PC-9 (cell line): ENCODE measurements around the gene RPS2. TPM values are rescaled to one million over a fixed set of nuclear protein-coding genes. Genes with fewer than 3 reads are reported as not detected.

Experiments used
- BruUV-seq: library from RNA; stranded (reverse); fragments of 400-500 nt; replicated peaks from 2 replicates; lab custom pipeline; 2021; lab: Mats Ljungman, UMichigan
- CTCF ChIA-PET: fragments of 300-600 bp; sonication (Branson Sonifier 250); formaldehyde crosslinking; loops from one replicate; lab custom pipeline; 2022; ENCODE audit warnings: antibody characterized with exemption; lab: Charles Lee
- POLR2A ChIA-PET: fragments of 300-600 bp; sonication (Branson Sonifier 250); formaldehyde crosslinking; loops from one replicate; lab custom pipeline; 2022; ENCODE audit warnings: antibody characterized with exemption; ENCODE audit not compliant: unreplicated experiment; lab: Charles Lee
- DNase-seq, 2 experiments: peaks; one replicate each; pipeline versions ENCODE4 v3.0.0 to v3.0.0-alpha.2; 2015 to 2022; ENCODE audit warnings: mixed read lengths in 1 of 2
- H2AFZ ChIP-seq: fragments of 200-600 bp; sonication (generic); 2 replicates; pipeline ENCODE4 v1.8.1; 2017; ENCODE audit warnings: antibody characterized with exemption
- H3F3A ChIP-seq: fragments of 200-600 bp; sonication (generic); 2 replicates; pipeline ENCODE4 v1.8.1; 2017; ENCODE audit warnings: antibody characterized with exemption, mild to moderate bottlenecking, low read depth; ENCODE audit not compliant: insufficient read depth
- H3K27ac ChIP-seq: fragments of 200-600 bp; sonication (generic); 2 replicates; pipeline ENCODE4 v1.6.1; 2016; ENCODE audit warnings: mixed run types
- H3K27me3 ChIP-seq: fragments of 200-600 bp; sonication (generic); 2 replicates; pipeline ENCODE4 v1.6.1; 2016; ENCODE audit warnings: low read depth, mixed run types; ENCODE audit not compliant: insufficient read depth
- H3K36me3 ChIP-seq: fragments of 200-600 bp; sonication (generic); 2 replicates; pipeline ENCODE4 v1.6.1; 2016; ENCODE audit warnings: low read depth, mixed run types
- H3K4me1 ChIP-seq: fragments of 200-600 bp; sonication (generic); replicated peaks from 2 replicates; pipeline ENCODE4 v1.6.1; 2016; ENCODE audit warnings: mixed run types; ENCODE audit not compliant: insufficient read depth
- H3K4me2 ChIP-seq: fragments of 200-600 bp; sonication (generic); 2 replicates; pipeline ENCODE4 v1.6.1; 2017; ENCODE audit warnings: mixed run types
- H3K4me3 ChIP-seq: fragments of 200-600 bp; sonication (generic); 2 replicates; pipeline ENCODE4 v1.6.1; 2016; ENCODE audit warnings: mixed run types
- H3K79me2 ChIP-seq: fragments of 200-600 bp; sonication (generic); 2 replicates; pipeline ENCODE4 v1.6.1; 2017; ENCODE audit warnings: low read depth, mixed run types
- H3K9me2 ChIP-seq: fragments of 200-600 bp; sonication (generic); 2 replicates; pipeline ENCODE4 v1.8.1; 2017; ENCODE audit warnings: mild to moderate bottlenecking; ENCODE audit not compliant: insufficient read depth
- H3K9me3 ChIP-seq: fragments of 200-600 bp; sonication (generic); 2 replicates; pipeline ENCODE4 v1.8.1; 2016; ENCODE audit warnings: low read depth; ENCODE audit not compliant: insufficient read depth
- H4K20me1 ChIP-seq: fragments of 200-600 bp; sonication (generic); 2 replicates; pipeline ENCODE4 v1.8.1; 2017; ENCODE audit not compliant: insufficient read depth
- EZH2 ChIP-seq: fragments of 200-600 bp; sonication (generic); IDR thresholded peaks from 2 replicates; pipeline ENCODE4 v1.8.0; 2017; ENCODE audit warnings: antibody characterized with exemption, low read depth
- intact Hi-C: fragments of 100-400 bp; cut with micrococcal nuclease; formaldehyde crosslinking; loops from one replicate; pipeline ENCODE4 v1.10.0; 2022; ENCODE audit not compliant: unreplicated experiment
- total RNA-seq: library from RNA; stranded (reverse); gene quantifications from 2 replicates; pipeline ENCODE4 v1.2.3, GENCODE V29; 2021
- TF ChIP-seq, protein P1 (sequence below): fragments of 200-600 bp; sonication (generic); conservative IDR thresholded peaks from 2 replicates; pipeline ENCODE4 v1.6.1; 2017; ENCODE audit warnings: mixed run types, antibody characterized with exemption, mild to moderate bottlenecking, moderate library complexity

RPS2 gene
- total RNA-seq, 1 experiment from 2014 or later, result 3,808 TPM

DNA sequence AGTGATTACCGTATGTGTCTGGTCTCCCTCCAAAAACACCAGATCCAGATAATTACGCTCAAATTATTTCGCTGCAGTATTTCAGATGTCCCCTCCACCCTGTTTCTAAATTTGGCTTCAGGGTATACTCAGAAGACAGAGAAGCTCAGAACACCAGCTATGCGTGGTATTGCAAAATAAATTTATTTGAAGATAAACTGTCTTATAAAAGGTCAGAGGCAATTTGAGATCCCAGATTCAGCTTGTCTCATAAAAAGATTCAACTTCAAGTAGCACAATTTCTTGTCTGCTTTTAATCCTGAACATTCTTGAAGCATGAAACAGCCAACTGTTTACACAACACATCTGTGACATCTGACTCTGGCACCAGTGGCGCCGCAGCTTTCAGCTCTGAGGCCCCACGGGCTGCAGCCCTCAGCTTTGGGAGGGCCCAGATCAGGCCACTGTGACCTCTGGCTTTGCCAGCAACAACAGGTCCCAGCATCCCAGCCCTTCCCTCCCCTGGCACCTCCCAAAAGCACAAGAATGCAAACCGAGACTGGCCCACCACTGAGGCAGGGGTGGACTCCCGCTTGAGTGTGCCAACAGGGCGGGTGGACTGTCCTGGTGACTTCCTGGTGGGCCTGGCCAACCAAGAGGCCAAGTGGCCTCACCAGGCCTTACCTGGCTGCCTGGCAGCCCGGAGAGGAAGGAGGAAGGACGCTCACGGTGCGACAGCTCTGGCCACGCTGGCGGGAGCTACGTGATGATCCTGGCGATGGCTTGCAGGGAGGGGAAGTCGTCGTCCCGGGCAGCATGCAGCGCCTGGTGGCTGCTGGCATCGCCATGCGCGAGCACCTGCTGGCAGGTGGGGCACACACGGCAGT is 33.1 kb upstream of the RPS2 start:
- Histone ChIP-seq H3K27me3 (no peaks in the 10 kb centered on the region), H3K79me2 (no peaks in the 10 kb centered on the region), H2AFZ (no peak overlapping the region), H3K4me1 (peaks cover 20% of the 10 kb centered on the region), H3K4me3 (no peak overlapping the region), H3K9me2 (no peaks in the 10 kb centered on the region), H3F3A (peaks cover 38% of the 10 kb centered on the region), H3K27ac (no peak overlapping the region), H3K9me3 (no peaks in the 10 kb centered on the region), H4K20me1 (peaks cover 3% of the 10 kb centered on the region; the same call in 1 of the 2 replicates), H3K36me3 (no peaks in the 10 kb centered on the region), H3K4me2 (no peak overlapping the region)
- ChIA-PET CTCF (no interaction called here), POLR2A (interaction anchor here (0.6 kb wide), 1 partner anchor 218 kb away, joined by 4 read pairs; no protein-coding TSS in a partner anchor)
- DNase-seq, result no peak
- BruUV-seq, result TSS peak; percentile 18
- intact Hi-C loops, result no loop called here
- no peak for TF ChIP-seq EZH2
- TF ChIP-seq, protein P1, sequence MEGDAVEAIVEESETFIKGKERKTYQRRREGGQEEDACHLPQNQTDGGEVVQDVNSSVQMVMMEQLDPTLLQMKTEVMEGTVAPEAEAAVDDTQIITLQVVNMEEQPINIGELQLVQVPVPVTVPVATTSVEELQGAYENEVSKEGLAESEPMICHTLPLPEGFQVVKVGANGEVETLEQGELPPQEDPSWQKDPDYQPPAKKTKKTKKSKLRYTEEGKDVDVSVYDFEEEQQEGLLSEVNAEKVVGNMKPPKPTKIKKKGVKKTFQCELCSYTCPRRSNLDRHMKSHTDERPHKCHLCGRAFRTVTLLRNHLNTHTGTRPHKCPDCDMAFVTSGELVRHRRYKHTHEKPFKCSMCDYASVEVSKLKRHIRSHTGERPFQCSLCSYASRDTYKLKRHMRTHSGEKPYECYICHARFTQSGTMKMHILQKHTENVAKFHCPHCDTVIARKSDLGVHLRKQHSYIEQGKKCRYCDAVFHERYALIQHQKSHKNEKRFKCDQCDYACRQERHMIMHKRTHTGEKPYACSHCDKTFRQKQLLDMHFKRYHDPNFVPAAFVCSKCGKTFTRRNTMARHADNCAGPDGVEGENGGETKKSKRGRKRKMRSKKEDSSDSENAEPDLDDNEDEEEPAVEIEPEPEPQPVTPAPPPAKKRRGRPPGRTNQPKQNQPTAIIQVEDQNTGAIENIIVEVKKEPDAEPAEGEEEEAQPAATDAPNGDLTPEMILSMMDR, result no peak

DNA sequence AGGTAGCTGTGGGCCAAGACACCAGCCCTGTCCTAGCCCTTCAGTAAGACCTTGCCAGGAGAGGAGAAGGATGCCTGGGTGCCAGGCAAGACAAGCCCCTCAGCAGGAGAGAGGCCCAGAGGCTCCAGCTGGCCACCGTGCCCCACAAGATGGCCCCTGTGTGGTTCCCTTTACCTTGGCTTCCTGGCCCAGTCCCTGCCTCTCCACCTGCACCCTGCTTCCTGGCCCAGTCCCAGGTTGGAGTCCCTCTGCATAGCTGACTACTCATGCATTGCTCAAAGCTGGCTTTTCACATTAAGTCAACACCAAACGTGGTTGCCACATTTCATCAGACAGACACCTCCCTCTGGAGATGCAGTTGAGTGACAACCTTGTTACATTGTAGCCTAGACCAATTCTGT is 29.1 kb upstream of the RPS2 start:
- Histone ChIP-seq H3K9me2 (no peaks in the 10 kb centered on the region), H3K4me3 (no peak overlapping the region), H3K9me3 (no peaks in the 10 kb centered on the region), H3K4me2 (peak overlapping the region; percentile 5), H4K20me1 (no peaks in the 10 kb centered on the region), H3K4me1 (peaks cover 26% of the 10 kb centered on the region), H3F3A (peaks cover 59% of the 10 kb centered on the region), H3K36me3 (no peaks in the 10 kb centered on the region), H3K27me3 (no peaks in the 10 kb centered on the region), H3K79me2 (no peaks in the 10 kb centered on the region), H3K27ac (peak overlapping the region; percentile 45; the same call in 1 of the 2 replicates), H2AFZ (no peak overlapping the region)
- DNase-seq, result peak in 1 of 2 experiments; percentile 81
- POLR2A ChIA-PET, result interaction anchor here (0.5 kb wide), 1 partner anchor 15 kb away, joined by 5 read pairs; no protein-coding TSS in a partner anchor
- CTCF ChIA-PET, result no interaction called here
- TF ChIP-seq, protein P1, result no peak
- TF ChIP-seq EZH2, result no peak
- intact Hi-C loops, result no loop called here
- BruUV-seq, result no TSS peak

GRCh38 chr16:1992704-1993317 is 28.2 kb upstream of the RPS2 start:
- TF ChIP-seq, protein P1, result no peak
- TF ChIP-seq EZH2, result no peak
- no peak overlapping the region for H3K4me2 ChIP-seq
- no peak for DNase-seq
- H3K36me3 ChIP-seq, result no peaks in the 10 kb centered on the region
- BruUV-seq, result no TSS peak
- H3K9me3 ChIP-seq, result no peaks in the 10 kb centered on the region
- no peaks in the 10 kb centered on the region for H3K9me2 ChIP-seq
- CTCF ChIA-PET, result interaction anchor here (0.6 kb wide), 1 partner anchor 30 kb away, joined by 3 read pairs; no protein-coding TSS in a partner anchor
- POLR2A ChIA-PET, result interaction anchor here (0.6 kb wide), 3 partner anchors 43 to 95 kb away, joined by 3 to 14 read pairs (median 4); no protein-coding TSS in a partner anchor
- H3K79me2 ChIP-seq, result no peaks in the 10 kb centered on the region
- H3K27me3 ChIP-seq, result no peaks in the 10 kb centered on the region
- intact Hi-C loops, result no loop called here
- H3K27ac ChIP-seq, result no peak overlapping the region
- peaks cover 30% of the 10 kb centered on the region for H3K4me1 ChIP-seq
- no peak overlapping the region for H3K4me3 ChIP-seq
- peaks cover 68% of the 10 kb centered on the region for H3F3A ChIP-seq
- no peak overlapping the region for H2AFZ ChIP-seq
- H4K20me1 ChIP-seq, result no peaks in the 10 kb centered on the region
